Left lung (tissue), 10 donors: ENCODE results near the gene PPP2R3B. TPM values are rescaled to one million over a fixed set of nuclear protein-coding genes. Genes with fewer than 3 reads are reported as not detected.
"Not testable (repeated sequence)": the region's sequence is repeated elsewhere in the genome, so short reads cannot be mapped to it uniquely, and the experiment has no call there.

Source experiments
- ATAC-seq: fragments of 200-7000 bp; cut with Tn5 transposase; one replicate; pipeline ENCODE4 v1.9.1; 2020; ENCODE audit warnings: moderate library complexity
- DNase-seq, 4 donors: peaks; one replicate each; pipeline ENCODE4 v3.0.0-alpha.2; 2013 to 2020
- H3K27ac ChIP-seq, 2 donors: fragments of 200-600 bp; sonication (generic) in 1 of 2; one replicate each; pipeline versions ENCODE4 v1.5.0 to v1.8.0; 2020 to 2021
- H3K27me3 ChIP-seq, 2 donors: fragments of 200-600 bp; sonication (generic) in 1 of 2; one replicate each; pipeline versions ENCODE4 v1.5.0 to v1.8.0; 2020 to 2021
- H3K36me3 ChIP-seq, 2 donors: fragments of 200-600 bp; sonication (generic) in 1 of 2; one replicate each; pipeline versions ENCODE4 v1.5.0 to v1.8.0; 2020 to 2021
- H3K4me1 ChIP-seq, 2 donors: fragments of 200-600 bp; one replicate each; pipeline ENCODE4 v1.8.0; 2021
- H3K4me3 ChIP-seq, 2 donors: fragments of 200-600 bp; sonication (generic) in 1 of 2; one replicate each; pipeline versions ENCODE4 v1.5.0 to v1.8.0; 2020 to 2021; ENCODE audit warnings: mild to moderate bottlenecking in 1 of 2
- H3K9me3 ChIP-seq, 2 donors: fragments of 200-600 bp; sonication (generic) in 1 of 2; one replicate each; pipeline versions ENCODE4 v1.5.0 to v1.8.0; 2020 to 2021
- CTCF ChIP-seq, 2 donors: fragments of 200-600 bp; sonication (generic) in 1 of 2; IDR thresholded peaks; one replicate each; pipeline versions ENCODE4 v1.5.0 to v1.8.0; 2021; ENCODE audit warnings: antibody characterized with exemption in 2 of 2
- intact Hi-C, 2 donors: fragments of 100-400 bp; cut with DNase I; formaldehyde crosslinking; loops; one replicate each; pipeline versions ENCODE4 v1.11.2 to v1.14.2; 2022
- polyA plus RNA-seq, 6 donors: library from polyadenylated mRNA; unstranded; fragments of 120-200 nt; gene quantifications; one replicate each; pipeline ENCODE4 v1.2.1, GENCODE V29; 2013; ENCODE audit not compliant: insufficient read length in 6 of 6
- total RNA-seq, 2 donors: library from RNA; stranded (reverse); fragmentation: NEBNext Ultra II Directional; extraction: Animal tissue kit (Norgen Biotek cat#: 25700); gene quantifications; one replicate each; pipeline ENCODE4 v1.2.1, GENCODE V29; 2021
- donor health status: DM: no; HTN: yes; CAD: no.
- donor health status: DM: no; HTN: no; CAD: no.

PPP2R3B gene
- total and polyA plus RNA-seq, 8 donors = 11.2 to 35.2 (median 20.5) TPM

DNA sequence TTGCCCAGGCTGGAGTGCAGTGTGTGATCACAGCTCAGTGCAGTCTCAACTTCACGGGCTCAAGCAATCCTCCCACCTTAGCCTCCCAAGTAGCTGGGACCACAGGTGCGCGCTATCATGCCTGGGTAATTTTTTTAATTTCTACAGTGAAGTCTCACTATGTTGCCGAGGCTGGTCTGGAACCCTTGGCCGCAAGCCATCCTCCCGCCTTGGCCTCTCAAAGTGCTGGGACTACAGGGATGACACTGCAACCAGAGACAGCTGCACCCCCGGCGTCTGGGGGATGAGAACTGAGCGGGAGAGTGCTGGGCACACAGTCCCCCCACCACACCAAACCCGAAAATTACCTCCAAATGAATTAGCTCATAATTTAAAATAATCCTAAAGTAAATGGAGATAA lies 35.0 kb downstream of the PPP2R3B start:
- DNase-seq (peak in 1 of 4 donors; percentile 44), ATAC-seq (no peak)
- H3K4me1 ChIP-seq = no peaks in the 10 kb centered on the region
- no peak overlapping the region for H3K4me3 ChIP-seq
- peaks cover 0 to 21% of the 10 kb centered on the region in 2 donors for H3K36me3 ChIP-seq
- intact Hi-C loops = no loop called here
- TF ChIP-seq CTCF (IDR thresholded peaks at IDR 0.05) = no peak
- no peak overlapping the region for H3K27ac ChIP-seq
- no peaks in the 10 kb centered on the region for H3K9me3 ChIP-seq
- H3K27me3 ChIP-seq = no peaks in the 10 kb centered on the region

GRCh38 chrX:351324-351641 lies 35.4 kb downstream of the PPP2R3B start:
- peaks cover 0 to 25% of the 10 kb centered on the region in 2 donors for H3K36me3 ChIP-seq
- ATAC-seq, H3K4me1 ChIP-seq, DNase-seq, H3K27ac ChIP-seq, H3K27me3 ChIP-seq, intact Hi-C loops, H3K4me3 ChIP-seq, H3K9me3 ChIP-seq: not testable (repeated sequence)

- H3K4me3 ChIP-seq = no peak overlapping the region
- DNase-seq (peak in 1 of 4 donors; percentile 71), ATAC-seq (no peak)
- no peak overlapping the region for H3K27ac ChIP-seq
- TF ChIP-seq CTCF (IDR thresholded peaks at IDR 0.05) = no peak
- no peaks in the 10 kb centered on the region for H3K9me3 ChIP-seq
- peaks cover 0 to 28% of the 10 kb centered on the region in 2 donors for H3K36me3 ChIP-seq
- no peaks in the 10 kb centered on the region for H3K27me3 ChIP-seq
- intact Hi-C loops = no loop called here
- no peaks in the 10 kb centered on the region for H3K4me1 ChIP-seq
Measured at GRCh38 chrX:350534-351323, 36.0 kb downstream of the PPP2R3B start.

DNA sequence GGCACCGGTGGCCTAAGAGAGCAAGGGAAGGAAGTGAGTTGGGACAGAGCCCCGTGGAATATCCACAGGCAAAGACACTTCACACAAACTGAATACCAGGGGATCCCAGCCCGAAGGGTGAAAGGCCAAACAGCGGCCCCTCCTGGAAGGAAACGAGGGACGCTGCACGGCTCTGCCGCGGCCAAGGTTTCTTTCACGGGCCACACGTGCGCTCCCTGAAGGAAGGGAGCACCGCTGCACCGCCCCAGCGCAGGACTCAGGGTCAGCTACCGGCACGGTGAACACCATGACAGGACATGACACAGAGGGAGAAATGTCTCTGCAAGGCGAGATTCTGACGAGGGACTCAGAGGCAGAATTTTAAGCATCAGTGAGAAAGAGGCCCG lies 36.6 kb downstream of the PPP2R3B start:
- no peaks in the 10 kb centered on the region for H3K4me1 ChIP-seq
- TF ChIP-seq CTCF (IDR thresholded peaks at IDR 0.05) = no peak
- no peaks in the 10 kb centered on the region for H3K27me3 ChIP-seq
- intact Hi-C loops = no loop called here
- DNase-seq (peak in 1 of 4 donors; percentile 61), ATAC-seq (no peak)
- H3K27ac ChIP-seq = no peak overlapping the region
- H3K4me3 ChIP-seq = no peak overlapping the region
- peaks cover 0 to under 1% of the 10 kb centered on the region in 2 donors for H3K9me3 ChIP-seq
- H3K36me3 ChIP-seq = peaks cover 0 to 31% of the 10 kb centered on the region in 2 donors

GRCh38 chrX:349702-350101 lies 37.0 kb downstream of the PPP2R3B start:
- DNase-seq (no peak), ATAC-seq (no peak)
- intact Hi-C loops = no loop called here
- no peaks in the 10 kb centered on the region for H3K4me1 ChIP-seq
- no peak overlapping the region for H3K4me3 ChIP-seq
- H3K36me3 ChIP-seq = peaks cover 0 to 36% of the 10 kb centered on the region in 2 donors
- H3K27me3 ChIP-seq = no peaks in the 10 kb centered on the region
- no peak for TF ChIP-seq CTCF (IDR thresholded peaks at IDR 0.05)
- no peak overlapping the region for H3K27ac ChIP-seq
- H3K9me3 ChIP-seq = peaks cover 0 to 5% of the 10 kb centered on the region in 2 donors

DNA sequence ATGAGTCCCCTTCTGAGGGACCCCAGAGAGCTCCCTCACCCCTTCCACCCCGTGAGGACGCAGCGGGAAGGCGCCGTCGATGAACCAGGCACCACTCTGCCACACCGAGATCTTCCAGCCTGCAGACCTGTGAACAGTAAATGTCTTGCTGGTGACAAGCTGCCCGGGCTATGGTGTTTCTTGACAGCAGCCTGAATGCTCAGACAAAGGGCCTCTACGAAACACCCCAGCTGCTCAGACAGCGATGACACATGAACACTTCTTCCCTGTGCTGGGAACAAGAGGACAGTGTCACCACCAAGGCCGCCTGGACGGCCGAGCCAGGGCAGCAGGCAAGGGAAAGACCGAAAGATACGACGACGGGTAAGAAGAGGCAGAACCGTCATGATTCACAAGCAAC lies 37.5 kb downstream of the PPP2R3B start:
- intact Hi-C loops = no loop called here
- peaks cover 0 to 10% of the 10 kb centered on the region in 2 donors for H3K9me3 ChIP-seq
- H3K36me3 ChIP-seq = peaks cover 0 to 41% of the 10 kb centered on the region in 2 donors
- H3K27ac ChIP-seq = no peak overlapping the region
- no peak for TF ChIP-seq CTCF (IDR thresholded peaks at IDR 0.05)
- H3K4me3 ChIP-seq = no peak overlapping the region
- H3K27me3 ChIP-seq = no peaks in the 10 kb centered on the region
- peak in 1 of 4 donors; percentile 62 for DNase-seq
- no peak for ATAC-seq
- no peaks in the 10 kb centered on the region for H3K4me1 ChIP-seq
